OCI-LY7 (cell line): ENCODE results near the gene NUB1.

ENCODE experiments used
- CTCF ChIP-seq: fragments of 200-600 bp; sonication (generic); conservative IDR thresholded peaks from 2 replicates; pipeline ENCODE4 v1.5.1; 2014; ENCODE audit warnings: mild to moderate bottlenecking, antibody characterized with exemption, low read length, moderate library complexity, mixed read lengths
- EZH2phosphoT487 ChIP-seq: fragments of 200-600 bp; sonication (generic); IDR thresholded peaks from 2 replicates; pipeline ENCODE4 v1.6.1; 2018; ENCODE audit warnings: low read depth, borderline replicate concordance, mild to moderate bottlenecking, mixed run types, antibody characterized with exemption, low read length, moderate library complexity, mixed read lengths

GRCh38 chr7:151309311-151309710, 32.3 kb upstream of the NUB1 start:
- no peak for TF ChIP-seq CTCF
- TF ChIP-seq EZH2phosphoT487: no peak
